MM.1S (cell line): ENCODE data around the gene PAH.

Experiments
- DNase-seq: peaks from one replicate; pipeline ENCODE4 v3.0.0-alpha.2; 2015
- H2AFZ ChIP-seq: fragments of 300-600 bp; sonication (generic); 2 replicates; pipeline ENCODE4 v1.6.0; 2016; ENCODE audit warnings: antibody characterized with exemption, low read length
- H3F3A ChIP-seq: fragments of 300-600 bp; sonication (generic); 2 replicates; pipeline ENCODE4 v1.6.1; 2016; ENCODE audit warnings: mild to moderate bottlenecking, antibody characterized with exemption, low read length, moderate library complexity, mixed read lengths; ENCODE audit not compliant: insufficient read depth
- H3K27ac ChIP-seq: fragments of 300-600 bp; sonication (generic); 2 replicates; pipeline ENCODE4 v1.5.1; 2016; ENCODE audit warnings: mild to moderate bottlenecking, low read length
- H3K27me3 ChIP-seq: fragments of 300-600 bp; sonication (generic); replicated peaks from 2 replicates; pipeline ENCODE4 v1.6.0; 2016; ENCODE audit warnings: low read length; ENCODE audit not compliant: insufficient read depth
- H3K36me3 ChIP-seq: fragments of 300-600 bp; sonication (generic); replicated peaks from 2 replicates; pipeline ENCODE4 v1.6.1; 2016; ENCODE audit warnings: mild to moderate bottlenecking, low read length, mixed read lengths; ENCODE audit not compliant: insufficient read depth
- H3K4me1 ChIP-seq: fragments of 300-600 bp; sonication (generic); 2 replicates; pipeline ENCODE4 v1.6.1; 2016; ENCODE audit warnings: low read length, mixed read lengths
- H3K4me2 ChIP-seq: fragments of 300-600 bp; sonication (generic); 2 replicates; pipeline ENCODE4 v1.6.0; 2016; ENCODE audit warnings: low read depth, low read length
- H3K4me3 ChIP-seq: fragments of 300-600 bp; sonication (generic); 2 replicates; pipeline ENCODE4 v1.5.1; 2016; ENCODE audit warnings: low read length, mixed read lengths
- H3K79me2 ChIP-seq: fragments of 300-600 bp; sonication (generic); 2 replicates; pipeline ENCODE4 v1.6.1; 2016; ENCODE audit warnings: mixed run types, low read length, mixed read lengths
- H3K9ac ChIP-seq: fragments of 300-600 bp; sonication (generic); 2 replicates; pipeline ENCODE4 v1.6.1; 2016; ENCODE audit warnings: low read length, mixed read lengths
- H3K9me2 ChIP-seq: fragments of 300-600 bp; sonication (generic); replicated peaks from 2 replicates; pipeline ENCODE4 v1.6.1; 2016; ENCODE audit warnings: mild to moderate bottlenecking, low read length, mixed read lengths; ENCODE audit not compliant: insufficient read depth
- H3K9me3 ChIP-seq: fragments of 300-600 bp; sonication (generic); replicated peaks from 2 replicates; pipeline ENCODE4 v1.6.1; 2016; ENCODE audit warnings: mild to moderate bottlenecking, low read length, mixed read lengths; ENCODE audit not compliant: insufficient read depth
- H4K20me1 ChIP-seq: fragments of 300-600 bp; sonication (generic); 2 replicates; pipeline ENCODE4 v1.6.1; 2016; ENCODE audit warnings: mild to moderate bottlenecking, low read length, moderate library complexity, mixed read lengths; ENCODE audit not compliant: insufficient read depth
- CTCF ChIP-seq: fragments of 300-600 bp; sonication (generic); IDR thresholded peaks from 2 replicates; pipeline ENCODE4 v1.5.1; 2016; ENCODE audit warnings: antibody characterized with exemption, low read length, mixed read lengths
- EZH2 ChIP-seq: fragments of 300-600 bp; sonication (generic); optimal IDR thresholded peaks from 2 replicates; pipeline ENCODE3; 2017; ENCODE audit warnings: low read depth, mild to moderate bottlenecking, antibody characterized with exemption, low read length, mixed read lengths
- EZH2phosphoT487 ChIP-seq: fragments of 300-600 bp; sonication (generic); IDR thresholded peaks from 2 replicates; pipeline ENCODE4 v1.6.1; 2018; ENCODE audit warnings: antibody characterized with exemption, low read length

Gene PAH

GRCh38 chr12:102811110-102811737 is 105.8 kb downstream of the PAH start:
- no peak overlapping the region for H3K9ac ChIP-seq

GRCh38 chr12:102808412-102808811 is 108.6 kb downstream of the PAH start:
- no peak for DNase-seq
- TF ChIP-seq EZH2: no peak
- TF ChIP-seq EZH2phosphoT487: no peak
- TF ChIP-seq CTCF: no peak

More at GRCh38 chr12:102811110-102811737, 105.8 kb downstream of the PAH start:
- Histone ChIP-seq H3K4me3 (no peak overlapping the region), H3F3A (no peaks in the 10 kb centered on the region), H3K27ac (no peak overlapping the region), H4K20me1 (no peaks in the 10 kb centered on the region), H3K27me3 (no peaks in the 10 kb centered on the region), H2AFZ (no peak overlapping the region), H3K9me3 (no peaks in the 10 kb centered on the region), H3K9me2 (no peaks in the 10 kb centered on the region), H3K4me1 (no peaks in the 10 kb centered on the region), H3K4me2 (no peak overlapping the region), H3K36me3 (no peaks in the 10 kb centered on the region), H3K79me2 (no peaks in the 10 kb centered on the region)
- TF ChIP-seq EZH2 (no peak), EZH2phosphoT487 (no peak), CTCF (peak; percentile 53)
- peak; percentile 36 for DNase-seq

GRCh38 chr12:102806592-102806991 is 110.5 kb downstream of the PAH start:
- no peak for DNase-seq
- H3K9me3 ChIP-seq: no peaks in the 10 kb centered on the region
- no peaks in the 10 kb centered on the region for H3F3A ChIP-seq
- H3K27me3 ChIP-seq: no peaks in the 10 kb centered on the region
- TF ChIP-seq EZH2 (no peak), CTCF (no peak), EZH2phosphoT487 (no peak)
- H4K20me1 ChIP-seq: no peaks in the 10 kb centered on the region
- no peaks in the 10 kb centered on the region for H3K4me1 ChIP-seq
- no peaks in the 10 kb centered on the region for H3K9me2 ChIP-seq
- no peak overlapping the region for H2AFZ ChIP-seq
- H3K9ac ChIP-seq: no peak overlapping the region
- no peak overlapping the region for H3K4me2 ChIP-seq
- H3K36me3 ChIP-seq: no peaks in the 10 kb centered on the region
- H3K4me3 ChIP-seq: no peak overlapping the region
- no peak overlapping the region for H3K27ac ChIP-seq
- no peaks in the 10 kb centered on the region for H3K79me2 ChIP-seq

More at GRCh38 chr12:102808412-102808811, 108.6 kb downstream of the PAH start:
- no peaks in the 10 kb centered on the region for H3K9me3 ChIP-seq
- H3K27ac ChIP-seq: no peak overlapping the region
- no peak overlapping the region for H3K4me3 ChIP-seq
- H3K27me3 ChIP-seq: no peaks in the 10 kb centered on the region
- H3K36me3 ChIP-seq: no peaks in the 10 kb centered on the region
- H3F3A ChIP-seq: no peaks in the 10 kb centered on the region
- no peak overlapping the region for H3K4me2 ChIP-seq
- no peaks in the 10 kb centered on the region for H4K20me1 ChIP-seq
- H2AFZ ChIP-seq: no peak overlapping the region
- no peak overlapping the region for H3K9ac ChIP-seq
- H3K4me1 ChIP-seq: no peaks in the 10 kb centered on the region
- H3K79me2 ChIP-seq: no peaks in the 10 kb centered on the region
- no peaks in the 10 kb centered on the region for H3K9me2 ChIP-seq
